GM12872 (cell line): ENCODE measurements around the gene JMJD1C.

ENCODE experiments used
- TF ChIP-seq, protein P1 (sequence below): IDR thresholded peaks from 3 replicates; pipeline ENCODE4 v1.5.1; 2011; ENCODE audit warnings: low read depth, mild to moderate bottlenecking, low read length, moderate library complexity; ENCODE audit not compliant: insufficient read depth

Gene JMJD1C

DNA sequence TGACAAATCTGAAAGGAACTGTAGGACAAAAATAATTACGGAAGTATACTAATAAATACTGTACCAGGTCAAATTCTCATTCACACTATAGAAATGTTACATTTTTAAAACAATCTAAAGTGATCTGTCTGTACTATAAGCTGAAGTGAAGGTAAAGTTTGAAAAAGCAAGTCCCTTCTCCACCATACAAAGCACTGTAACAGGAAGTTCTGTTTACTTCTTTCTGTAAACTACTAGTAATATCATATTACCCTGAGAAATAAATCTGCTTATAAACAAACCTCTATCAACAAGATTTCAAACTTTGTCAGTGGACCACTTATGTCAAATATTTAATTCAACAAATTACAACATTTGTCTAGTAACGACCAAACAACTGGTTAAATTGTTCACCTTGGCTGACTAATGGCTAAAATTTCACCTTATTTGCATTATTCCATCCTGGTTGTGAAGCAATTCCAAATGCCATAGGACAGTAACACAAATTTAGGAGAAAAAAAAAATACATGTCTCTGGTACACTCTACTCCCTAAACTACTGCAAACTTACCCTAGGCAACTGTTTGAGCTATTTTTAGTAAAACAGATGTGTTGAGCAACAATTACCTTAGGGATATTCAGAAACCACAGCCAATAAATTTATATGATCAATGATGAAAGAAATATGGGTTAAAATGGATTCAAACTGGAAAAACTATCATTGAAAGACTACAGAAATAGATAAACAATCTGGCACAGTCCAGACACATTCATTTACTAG, 206.7 kb downstream of the JMJD1C start:
- TF ChIP-seq, protein P1, sequence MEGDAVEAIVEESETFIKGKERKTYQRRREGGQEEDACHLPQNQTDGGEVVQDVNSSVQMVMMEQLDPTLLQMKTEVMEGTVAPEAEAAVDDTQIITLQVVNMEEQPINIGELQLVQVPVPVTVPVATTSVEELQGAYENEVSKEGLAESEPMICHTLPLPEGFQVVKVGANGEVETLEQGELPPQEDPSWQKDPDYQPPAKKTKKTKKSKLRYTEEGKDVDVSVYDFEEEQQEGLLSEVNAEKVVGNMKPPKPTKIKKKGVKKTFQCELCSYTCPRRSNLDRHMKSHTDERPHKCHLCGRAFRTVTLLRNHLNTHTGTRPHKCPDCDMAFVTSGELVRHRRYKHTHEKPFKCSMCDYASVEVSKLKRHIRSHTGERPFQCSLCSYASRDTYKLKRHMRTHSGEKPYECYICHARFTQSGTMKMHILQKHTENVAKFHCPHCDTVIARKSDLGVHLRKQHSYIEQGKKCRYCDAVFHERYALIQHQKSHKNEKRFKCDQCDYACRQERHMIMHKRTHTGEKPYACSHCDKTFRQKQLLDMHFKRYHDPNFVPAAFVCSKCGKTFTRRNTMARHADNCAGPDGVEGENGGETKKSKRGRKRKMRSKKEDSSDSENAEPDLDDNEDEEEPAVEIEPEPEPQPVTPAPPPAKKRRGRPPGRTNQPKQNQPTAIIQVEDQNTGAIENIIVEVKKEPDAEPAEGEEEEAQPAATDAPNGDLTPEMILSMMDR: no peak

DNA sequence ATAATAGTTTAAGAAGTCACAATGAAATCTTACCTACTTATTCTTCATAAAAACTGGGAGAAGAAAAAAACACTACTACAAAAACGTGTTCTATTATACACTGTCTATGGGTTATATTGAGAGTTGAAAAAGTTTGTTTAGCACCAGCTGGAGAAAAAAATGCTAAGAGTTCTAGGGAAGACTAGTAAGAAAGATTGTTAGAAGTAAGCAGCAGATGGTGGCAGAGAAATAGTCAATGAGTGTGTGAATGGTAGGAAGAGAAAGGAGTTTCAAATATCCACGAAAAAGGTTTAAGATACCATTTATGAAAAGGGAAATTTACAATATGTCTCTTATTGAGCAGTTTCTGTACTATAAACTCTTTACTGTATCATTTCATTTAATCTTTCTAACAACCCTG, 208.0 kb downstream of the JMJD1C start:
- TF ChIP-seq, protein P1: no peak

DNA sequence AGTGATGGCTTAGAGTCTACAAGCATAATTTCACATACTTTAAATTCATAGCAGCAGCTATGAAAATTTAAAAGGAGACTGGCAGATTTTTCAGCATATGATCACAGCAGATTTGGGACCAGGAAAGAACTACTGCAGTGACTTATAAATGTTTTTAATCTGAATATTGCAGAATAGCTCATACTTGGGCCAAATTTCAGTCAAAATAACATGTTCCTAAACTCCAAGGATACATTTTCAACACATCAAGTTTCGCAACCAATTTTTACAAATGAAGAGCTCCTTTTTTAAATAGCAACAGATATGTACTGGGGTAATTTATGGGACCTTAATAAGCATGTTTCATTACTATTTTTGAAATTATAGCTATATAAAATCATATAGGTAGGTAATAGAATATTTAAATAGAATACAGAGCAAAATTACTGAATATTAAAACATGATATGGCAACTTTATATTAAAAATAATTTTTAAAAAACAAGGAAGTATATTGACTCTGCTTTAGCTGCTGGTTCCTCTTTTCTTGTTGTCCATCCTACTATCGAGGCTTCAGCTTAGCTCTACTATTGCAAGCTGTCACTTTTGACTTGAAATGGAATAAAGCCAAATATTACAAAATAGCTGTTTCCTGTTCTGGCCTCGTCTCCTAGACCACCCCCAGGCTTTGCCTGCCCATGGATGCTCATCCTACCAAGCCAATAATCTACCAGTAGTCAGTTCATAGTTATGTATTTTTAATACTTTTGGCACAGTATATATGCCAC, 209.6 kb downstream of the JMJD1C start:
- TF ChIP-seq, protein P1: no peak

DNA sequence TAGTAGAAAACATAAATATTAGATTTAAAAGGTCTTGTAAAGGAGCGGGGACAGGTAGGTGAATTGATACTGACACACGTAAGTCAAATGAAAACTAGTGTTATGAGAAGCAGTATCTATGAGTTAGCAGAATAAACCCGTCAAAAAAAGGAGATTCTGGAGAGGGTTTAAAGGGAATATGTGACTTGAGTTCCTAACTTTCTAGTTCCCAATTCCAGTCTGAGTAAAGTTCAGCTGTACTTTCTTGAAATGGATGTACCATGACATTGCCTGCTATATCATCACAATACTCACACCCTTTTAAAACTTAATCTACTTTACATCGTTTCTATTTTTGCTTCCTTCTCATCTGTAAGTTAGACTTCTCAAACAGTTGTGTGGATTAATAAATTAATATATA, 210.5 kb downstream of the JMJD1C start:
- TF ChIP-seq, protein P1: no peak

DNA sequence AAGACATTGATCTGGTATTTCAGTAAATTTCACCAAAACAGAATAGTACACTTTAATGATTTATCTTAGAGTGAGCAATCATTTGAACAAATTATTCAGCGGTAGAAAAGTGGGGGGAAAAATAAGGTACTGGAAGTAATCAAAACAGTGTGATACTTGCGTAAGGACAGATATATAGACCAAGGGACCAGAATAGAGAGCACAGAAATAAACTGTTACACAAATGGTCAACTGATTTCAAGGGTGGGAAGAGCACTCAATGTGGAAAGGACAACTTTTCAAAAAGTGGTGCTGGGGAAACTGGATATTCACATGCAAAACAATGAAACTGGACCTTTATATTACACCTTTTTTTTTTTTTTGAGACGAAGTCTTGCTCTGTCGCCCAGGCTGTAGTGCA, 212.7 kb downstream of the JMJD1C start:
- TF ChIP-seq, protein P1: no peak

DNA sequence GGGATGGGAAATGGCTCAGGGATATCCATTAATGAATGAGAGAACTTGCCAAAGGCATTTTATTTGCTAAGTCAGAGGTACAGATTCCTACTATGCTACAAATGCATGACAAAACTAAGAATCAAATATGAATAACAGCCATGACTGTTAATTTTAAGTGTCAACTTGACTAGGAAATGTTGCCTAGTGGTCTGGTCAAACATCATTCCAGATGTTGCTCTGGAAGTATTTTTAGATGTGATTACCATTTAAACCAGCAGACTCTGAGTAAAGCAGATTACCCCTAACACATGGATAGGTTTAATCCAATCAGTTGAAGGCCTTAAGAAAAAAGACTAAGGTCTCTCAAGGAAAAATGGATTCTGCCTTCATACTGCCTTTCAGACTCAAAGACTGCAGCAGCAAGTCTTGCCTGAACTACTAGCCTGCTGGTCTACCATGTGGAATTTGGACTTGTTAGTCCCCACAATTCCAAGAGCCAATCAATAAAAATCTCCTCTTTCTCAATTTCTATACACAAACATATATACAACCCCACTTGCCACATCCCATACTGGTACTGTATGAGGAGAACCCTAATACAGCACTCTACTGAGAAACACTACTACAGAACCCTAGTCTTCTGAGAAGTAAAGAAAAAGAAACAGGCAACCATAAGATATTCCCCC, 213.5 kb downstream of the JMJD1C start:
- TF ChIP-seq, protein P1: no peak

DNA sequence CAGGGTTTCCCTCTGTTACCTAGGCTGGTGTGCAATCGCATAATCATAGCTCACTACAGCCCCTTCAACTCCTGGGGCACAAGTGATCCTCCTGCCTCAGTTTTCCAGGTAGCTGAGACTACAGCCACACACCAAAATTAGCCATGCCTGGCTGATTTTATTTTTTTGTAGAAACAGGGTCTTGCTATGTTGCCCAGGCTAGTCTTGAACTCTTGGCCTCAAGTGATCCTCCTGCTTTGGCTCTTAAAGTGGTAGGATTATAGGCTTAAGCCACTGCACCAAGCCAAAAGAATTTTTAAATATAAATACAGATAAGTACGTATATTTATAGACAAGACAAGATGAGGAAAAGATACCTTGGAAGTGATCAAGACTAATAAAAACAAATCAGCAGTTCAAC, 215.7 kb downstream of the JMJD1C start:
- TF ChIP-seq, protein P1: no peak
